Measurements from ENCODE around the gene APPL1. TPM values are rescaled to one million over a fixed set of nuclear protein-coding genes. Genes with fewer than 3 reads are reported as not detected.
"Not testable (repeated sequence)": the region's sequence is repeated elsewhere in the genome, so short reads cannot be mapped to it uniquely, and the experiment has no call there.

The APPL1 gene
- total and polyA plus RNA-seq, 2 experiments from 2014 or later, result 31.9 to 54.0 TPM

- WGBS (ENCODE audit: low lambda C conversion rate, missing lambda C conversion rate), result 100% methylated on average over 1 of the region's 1 CpG
Measured at GRCh38 chr3:57292159-57292896, 64.8 kb downstream of the APPL1 start, which contains the start of gene ASB14. TSS of gene ASB14 (minus strand) at chr3:57292685. CDS start at chr3:57292033, 652 bp downstream.

GRCh38 chr3:57292897-57293526 lies 65.5 kb downstream of the APPL1 start:
- Histone ChIP-seq H2AFZ (no peak overlapping the region), H3K4me1 (ENCODE audit: insufficient read depth) (no peaks in the 10 kb centered on the region), H3K27me3 (no peaks in the 10 kb centered on the region), H3K36me3 (replicated peaks; ENCODE audit: insufficient read depth, low read depth) (no peaks in the 10 kb centered on the region), H3K27ac (no peak overlapping the region), H3K4me2 (no peak overlapping the region), H3K9me3 (ENCODE audit: low read depth) (no peaks in the 10 kb centered on the region), H3K79me2 (no peaks in the 10 kb centered on the region), H3K9me2 (replicated peaks; ENCODE audit: insufficient read depth) (no peaks in the 10 kb centered on the region), H3K4me3 (no peak overlapping the region), H4K20me1 (ENCODE audit: insufficient read depth, poor library complexity, severe bottlenecking) (no peaks in the 10 kb centered on the region)
- TF ChIP-seq CTCF (IDR thresholded peaks at IDR 0.05; ENCODE audit: poor library complexity) (no peak), EZH2 (IDR thresholded peaks at IDR 0.05; ENCODE audit: borderline replicate concordance) (no peak), EZH2phosphoT487 (IDR thresholded peaks at IDR 0.05; ENCODE audit: low read depth, severe bottlenecking, unreplicated experiment) (no peak)
- no peak for DNase-seq (ENCODE audit: low spot score)
- 95% methylated on average over 4 of the region's 4 CpGs for WGBS (ENCODE audit: low lambda C conversion rate, missing lambda C conversion rate)

More at GRCh38 chr3:57292159-57292896, 64.8 kb downstream of the APPL1 start, which contains the start of gene ASB14:
- Histone ChIP-seq H3K27me3 (no peaks in the 10 kb centered on the region), H3K27ac (no peak within 1 kb of the TSS), H3K4me2 (no peak within 1 kb of the TSS), H4K20me1 (ENCODE audit: insufficient read depth, poor library complexity, severe bottlenecking) (no peaks in the 10 kb centered on the region), H3K9me3 (ENCODE audit: low read depth) (no peaks in the 10 kb centered on the region), H2AFZ (no peak within 1 kb of the TSS), H3K79me2 (no peaks in the 10 kb centered on the region), H3K4me1 (ENCODE audit: insufficient read depth) (no peaks in the 10 kb centered on the region), H3K4me3 (no peak within 1 kb of the TSS), H3K9me2 (replicated peaks; ENCODE audit: insufficient read depth) (no peaks in the 10 kb centered on the region), H3K36me3 (replicated peaks; ENCODE audit: insufficient read depth, low read depth) (no peaks in the 10 kb centered on the region)
- no peak for TF ChIP-seq EZH2phosphoT487 (IDR thresholded peaks at IDR 0.05; ENCODE audit: low read depth, severe bottlenecking, unreplicated experiment)
- DNase-seq (ENCODE audit: low spot score), result no peak

GRCh38 chr3:57298041-57298440 lies 70.5 kb downstream of the APPL1 start:
- peak; percentile 49 for DNase-seq (ENCODE audit: low spot score)
- Histone ChIP-seq H3K27me3 (no peaks in the 10 kb centered on the region), H3K4me2 (no peak overlapping the region), H3K4me3 (no peak overlapping the region), H3K4me1 (ENCODE audit: insufficient read depth) (no peaks in the 10 kb centered on the region), H4K20me1 (ENCODE audit: insufficient read depth, poor library complexity, severe bottlenecking) (no peaks in the 10 kb centered on the region), H3K36me3 (replicated peaks; ENCODE audit: insufficient read depth, low read depth) (no peaks in the 10 kb centered on the region), H3K9me2 (replicated peaks; ENCODE audit: insufficient read depth) (no peaks in the 10 kb centered on the region), H3K9me3 (ENCODE audit: low read depth) (no peaks in the 10 kb centered on the region), H2AFZ (no peak overlapping the region), H3K27ac (no peak overlapping the region), H3K79me2 (no peaks in the 10 kb centered on the region)
- 100% methylated on average over 1 of the region's 1 CpG for WGBS (ENCODE audit: low lambda C conversion rate, missing lambda C conversion rate)
- TF ChIP-seq EZH2 (IDR thresholded peaks at IDR 0.05; ENCODE audit: borderline replicate concordance) (no peak), EZH2phosphoT487 (IDR thresholded peaks at IDR 0.05; ENCODE audit: low read depth, severe bottlenecking, unreplicated experiment) (no peak), CTCF (IDR thresholded peaks at IDR 0.05; ENCODE audit: poor library complexity) (no peak)

- WGBS (ENCODE audit: low lambda C conversion rate, missing lambda C conversion rate), result 72% methylated on average over 7 of the region's 7 CpGs
- not testable (repeated sequence) for H3K9me2 ChIP-seq (replicated peaks; ENCODE audit: insufficient read depth); H3K4me1 ChIP-seq (ENCODE audit: insufficient read depth); H2AFZ ChIP-seq; H4K20me1 ChIP-seq (ENCODE audit: insufficient read depth, poor library complexity, severe bottlenecking); H3K9me3 ChIP-seq (ENCODE audit: low read depth); H3K79me2 ChIP-seq; H3K4me2 ChIP-seq; H3K36me3 ChIP-seq (replicated peaks; ENCODE audit: insufficient read depth, low read depth); DNase-seq (ENCODE audit: low spot score); H3K27me3 ChIP-seq; H3K27ac ChIP-seq; H3K4me3 ChIP-seq
Measured at GRCh38 chr3:57303520-57303919, 76.0 kb downstream of the APPL1 start.

Measured in hepatocyte (in vitro differentiated cells).